Heart left ventricle (tissue), 13 donors: Measurements from ENCODE around the gene FAM222A.

Experiments
- CTCF ChIP-seq, 12 donors: fragments of 200-600 bp; sonication (generic) in 4 of 12; IDR thresholded peaks; one replicate each; pipeline versions ENCODE4 v1.5.0 to v1.8.0; 2018 to 2022; ENCODE audit warnings: antibody characterized with exemption in 12 of 12, mild to moderate bottlenecking in 5 of 12
- POLR2A ChIP-seq, 2 donors: fragments of 450-650 bp; IDR thresholded peaks; one replicate each; pipeline ENCODE4 v1.6.1; 2017; ENCODE audit warnings: antibody characterized with exemption in 2 of 2, mild to moderate bottlenecking in 2 of 2, moderate library complexity in 2 of 2
- donor health status: ischemic (EF 13 %, LVEDD 7.1; RV severe dilation, severe dysfunction).
- donor health status: DM: no; HTN: yes; CAD: no.
- donor health status: DM: no; HTN: no; CAD: no.
- donor health status: ischemic (EF 25% LVEDD 6.9; RV normal size, moderate dysfunction).
- donor health status: ischemic (EF 25% LVEDD 5.7; RV mildly dilated, moderate dysfunction).
- donor health status: ischemic (EF 35%, LVEDD 5.7; RV mildly dilated, moderate dysfunction).
- donor health status: nonischemic (EF 11% LVEDD 7.7; RV severe dilation, severe dysfunction).
- donor health status: DM: yes; HTN: yes; CAD: no.
- donor health status: PGD.
- donor health status: ischemic (EF 29% LVEDD 5.4; RV normal size, mild dysfunction).
- donor health status: nonischemic (EF 23%, LVEDD 6.1; RV moderate dilation, normal function).

- TF ChIP-seq CTCF (IDR thresholded peaks at IDR 0.05) (no peak), POLR2A (IDR thresholded peaks at IDR 0.05) (no peak)
Observed at GRCh38 chr12:109811624-109811995, 98.0 kb downstream of the FAM222A start.
